BJ (cell line): Measurements from ENCODE around the gene OPN1MW2. TPM values are rescaled to one million over a fixed set of nuclear protein-coding genes. Genes with fewer than 3 reads are reported as not detected.
"Not testable (repeated sequence)": the region's sequence is repeated elsewhere in the genome, so short reads cannot be mapped to it uniquely, and the experiment has no call there.

Experiments
- CTCF ChIA-PET: fragments of 350-600 bp; formaldehyde crosslinking; extraction: SDS; loops from one replicate; lab custom pipeline; 2021; ENCODE audit warnings: antibody characterized with exemption, inconsistent platforms; lab: Yijun Ruan, JAX
- POLR2A ChIA-PET: fragments of 300-600 bp; sonication (Branson Sonifier 250); formaldehyde crosslinking; extraction: SDS; loops from one replicate; lab custom pipeline; 2021; ENCODE audit warnings: antibody characterized with exemption; lab: Charles Lee
- DNase-seq: peaks from one replicate; pipeline ENCODE4 v3.0.0-alpha.2; 2011; ENCODE audit warnings: low read depth
- H3K27me3 ChIP-seq: 2 replicates; pipeline ENCODE4 v1.6.0; 2011; ENCODE audit warnings: low read length; ENCODE audit not compliant: control insufficient read depth, insufficient read depth
- H3K36me3 ChIP-seq: 2 replicates; pipeline ENCODE4 v1.5.1; 2011; ENCODE audit warnings: low read length; ENCODE audit not compliant: control insufficient read depth, insufficient read depth
- H3K4me3 ChIP-seq: 2 replicates; pipeline ENCODE4 v1.5.1; 2011; ENCODE audit warnings: low read depth, mild to moderate bottlenecking, control low read depth, low read length
- polyA minus RNA-seq: library from RNA; depleted of rRNA, polyadenylated mRNA; stranded (reverse); fragments of >200 nt; gene quantifications from 2 replicates; pipeline ENCODE4 v1.2.3, GENCODE V29; 2011; rRNA and poly(A)+ RNA removed
- polyA plus RNA-seq: library from polyadenylated mRNA; depleted of rRNA; stranded (reverse); fragments of >200 nt; gene quantifications from 2 replicates; pipeline ENCODE4 v1.2.3, GENCODE V29; 2011; rRNA removed

The OPN1MW2 gene
- polyA plus RNA-seq, result not detected in 2 replicates
- polyA minus RNA-seq, result not detected in 2 replicates

- H3K27me3 ChIP-seq, POLR2A ChIA-PET, H3K4me3 ChIP-seq, DNase-seq, CTCF ChIA-PET, H3K36me3 ChIP-seq: not testable (repeated sequence)
Observed at GRCh38 chrX:154219456-154219855, at the start of gene OPN1MW2. TSS of gene OPN1MW2 (plus strand) at chrX:154219756. CDS start at chrX:154219816, 60 bp downstream.

GRCh38 chrX:154172535-154172943 lies 47.0 kb upstream of the OPN1MW2 start:
- CTCF ChIA-PET, H3K4me3 ChIP-seq, POLR2A ChIA-PET, DNase-seq, H3K36me3 ChIP-seq, H3K27me3 ChIP-seq: not testable (repeated sequence)

GRCh38 chrX:154174356-154174755 lies 45.2 kb upstream of the OPN1MW2 start:
- POLR2A ChIA-PET, CTCF ChIA-PET, DNase-seq, H3K27me3 ChIP-seq, H3K4me3 ChIP-seq, H3K36me3 ChIP-seq: not testable (repeated sequence)

GRCh38 chrX:154182296-154182695 lies 37.3 kb upstream of the OPN1MW2 start, which contains the start of gene OPN1MW:
TSS of gene OPN1MW (plus strand) at chrX:154182596. CDS start at chrX:154182678, 82 bp downstream.
- H3K4me3 ChIP-seq, H3K36me3 ChIP-seq, DNase-seq, POLR2A ChIA-PET, H3K27me3 ChIP-seq, CTCF ChIA-PET: not testable (repeated sequence)

- DNase-seq, H3K4me3 ChIP-seq, CTCF ChIA-PET, H3K36me3 ChIP-seq, POLR2A ChIA-PET, H3K27me3 ChIP-seq: not testable (repeated sequence)
Observed at GRCh38 chrX:154183794-154184193, 35.8 kb upstream of the OPN1MW2 start.

- H3K4me3 ChIP-seq, H3K27me3 ChIP-seq, DNase-seq, POLR2A ChIA-PET, H3K36me3 ChIP-seq, CTCF ChIA-PET: not testable (repeated sequence)
Observed at GRCh38 chrX:154192846-154193245, 26.7 kb upstream of the OPN1MW2 start.

- CTCF ChIA-PET, POLR2A ChIA-PET, H3K27me3 ChIP-seq, H3K36me3 ChIP-seq, DNase-seq, H3K4me3 ChIP-seq: not testable (repeated sequence)
Observed at GRCh38 chrX:154194316-154194715, 25.2 kb upstream of the OPN1MW2 start.

GRCh38 chrX:154196466-154196865 lies 23.1 kb upstream of the OPN1MW2 start:
- DNase-seq, H3K27me3 ChIP-seq, H3K4me3 ChIP-seq, H3K36me3 ChIP-seq, CTCF ChIA-PET, POLR2A ChIA-PET: not testable (repeated sequence)

GRCh38 chrX:154209670-154210418 lies 9.7 kb upstream of the OPN1MW2 start:
- H3K36me3 ChIP-seq, POLR2A ChIA-PET, H3K27me3 ChIP-seq, H3K4me3 ChIP-seq, DNase-seq, CTCF ChIA-PET: not testable (repeated sequence)

- H3K36me3 ChIP-seq, CTCF ChIA-PET, POLR2A ChIA-PET, DNase-seq, H3K27me3 ChIP-seq, H3K4me3 ChIP-seq: not testable (repeated sequence)
Observed at GRCh38 chrX:154211057-154211456, 8.5 kb upstream of the OPN1MW2 start.

- POLR2A ChIA-PET, H3K27me3 ChIP-seq: not testable (repeated sequence)
Observed at GRCh38 chrX:154211499-154211898, 8.1 kb upstream of the OPN1MW2 start.

GRCh38 chrX:154225292-154225691 lies 5.7 kb downstream of the OPN1MW2 start:
- H3K27me3 ChIP-seq, DNase-seq, H3K4me3 ChIP-seq, POLR2A ChIA-PET, CTCF ChIA-PET, H3K36me3 ChIP-seq: not testable (repeated sequence)

More at GRCh38 chrX:154211499-154211898, 8.1 kb upstream of the OPN1MW2 start:
- H3K36me3 ChIP-seq, DNase-seq, CTCF ChIA-PET, H3K4me3 ChIP-seq: not testable (repeated sequence)

- H3K36me3 ChIP-seq, DNase-seq, CTCF ChIA-PET, POLR2A ChIA-PET, H3K27me3 ChIP-seq, H3K4me3 ChIP-seq: not testable (repeated sequence)
Observed at GRCh38 chrX:154226706-154227105, 7.2 kb downstream of the OPN1MW2 start.
